H1 (cell line): ENCODE results near the gene ROGDI. TPM values are rescaled to one million over a fixed set of nuclear protein-coding genes. Genes with fewer than 3 reads are reported as not detected.

Source experiments
- ATF3 ChIP-seq: IDR thresholded peaks from 2 replicates; pipeline ENCODE4 v1.6.1; 2011; ENCODE audit warnings: low read depth, mild to moderate bottlenecking, low read length; ENCODE audit not compliant: insufficient read depth
- CHD2 ChIP-seq: IDR thresholded peaks from 2 replicates; pipeline ENCODE4 v1.6.1; 2012; ENCODE audit warnings: low read length, improper control_type of control experiment
- CHD7 ChIP-seq: fragments of 300-600 bp; sonication (generic); IDR thresholded peaks from 2 replicates; pipeline ENCODE4 v1.7.1; 2012; ENCODE audit warnings: low read length, moderate library complexity, mild to moderate bottlenecking, inconsistent platforms; ENCODE audit not compliant: insufficient replicate concordance
- CREB1 ChIP-seq: IDR thresholded peaks from 2 replicates; pipeline ENCODE4 v1.6.1; 2012; ENCODE audit warnings: inconsistent platforms
- TAF1 ChIP-seq: IDR thresholded peaks from 2 replicates; pipeline ENCODE4 v1.6.1; 2011; ENCODE audit warnings: mild to moderate bottlenecking, low read depth, low read length
- polyA plus RNA-seq, 7 experiments: library from polyadenylated mRNA; depleted of rRNA in 3 of 7; stranded (reverse) in 5 of 7; unstranded in 2 of 7; fragments of >200 nt in 5 of 7; fragments of 200-250 nt in 2 of 7; gene quantifications; 1 replicate in 5 of 7; 2 replicates in 1 of 7; 4 replicates in 1 of 7; pipeline versions ENCODE4 v1.2.1 to v1.2.3, GENCODE V29; 2011 to 2013; ENCODE audit warnings: missing spikeins in 2 of 7, mixed read lengths in 2 of 7
- total RNA-seq: library from RNA; stranded (reverse); fragmentation: NEBNext Ultra II Directional; extraction: Animal tissue kit (Norgen Biotek cat#: 25700); gene quantifications from 2 replicates; pipeline ENCODE4 v1.2.1, GENCODE V29; 2021

Gene ROGDI
- total and polyA plus RNA-seq, 2 of the 8 experiments (the other 6 are each of a cell fraction or from before 2014, with no cell fraction given) = 27.4 to 68.4 TPM

- TF ChIP-seq CHD7 = no peak
- no peak for TF ChIP-seq TAF1
- no peak for TF ChIP-seq CHD2
- no peak for TF ChIP-seq CREB1
- TF ChIP-seq ATF3 = no peak
These were observed 18.2 kb upstream of the ROGDI start (continued) for GRCh38 chr16:4820652-4821051.
